K562 (cell line): ENCODE measurements around the gene PACRG. TPM values are rescaled to one million over a fixed set of nuclear protein-coding genes. Genes with fewer than 3 reads are reported as not detected.

Experiments used
- ATAC-seq: fragments of 200-7000 bp; cut with Tn5 transposase; 3 replicates; pipeline ENCODE4 v1.9.1; 2020; ENCODE audit warnings: moderate library complexity
- BruUV-seq: library from RNA; stranded (reverse); fragments of 400-500 nt; replicated peaks from 2 replicates; lab custom pipeline; 2021; lab: Mats Ljungman, UMichigan
- CTCF ChIA-PET: fragments of 300-600 bp; formaldehyde crosslinking; extraction: SDS; loops from one replicate; lab custom pipeline; 2021; ENCODE audit warnings: low intra/inter-chr PET ratio; lab: Yijun Ruan, JAX
- POLR2A ChIA-PET: fragments of 300-600, 350-650 bp; sonication (Branson Sonifier 250); formaldehyde crosslinking; extraction: SDS; loops from one replicate; lab custom pipeline; 2021; ENCODE audit warnings: antibody characterized with exemption, inconsistent platforms; lab: Yijun Ruan, JAX
- DNase-seq, 4 experiments: peaks; one replicate each; pipeline versions ENCODE4 v3.0.0 to v3.0.0-alpha.2; 2011 to 2018; ENCODE audit warnings: low spot score in 3 of 4, mixed read lengths in 3 of 4; ENCODE audit errors: extremely low read depth in 1 of 4
- FAIRE-seq: peaks from 2 replicates; lab custom pipeline; 2011; peaks lifted over from hg19 to GRCh38; lab: Jason Lieb, UNC
- H2AFZ ChIP-seq: 2 replicates; pipeline ENCODE4 v1.6.0; 2011; ENCODE audit warnings: low read depth, low read length, control low read depth, inconsistent platforms
- H3K27ac ChIP-seq: fragments of 200-600 bp; 3 replicates; pipeline ENCODE4 v1.8.0; 2011; ENCODE audit warnings: low read depth, mild to moderate bottlenecking, control low read depth, inconsistent platforms, low read length, moderate library complexity, mixed read lengths; ENCODE audit errors: extremely low read depth
- H3K27me3 ChIP-seq, 2 experiments: fragments of 300-600 bp in 1 of 2; 2 replicates in 1 of 2; 3 replicates in 1 of 2; pipeline versions ENCODE4 v1.6.0 to v1.8.0; 2011; ENCODE audit warnings: inconsistent platforms in 2 of 2, low read length in 2 of 2, mild to moderate bottlenecking in 1 of 2, mixed read lengths in 1 of 2, moderate library complexity in 1 of 2; ENCODE audit not compliant: control insufficient read depth in 2 of 2, insufficient read depth in 2 of 2
- H3K36me3 ChIP-seq: fragments of 300-600 bp; 3 replicates; pipeline ENCODE4 v1.8.0; 2011; ENCODE audit warnings: mild to moderate bottlenecking, low read length, inconsistent platforms; ENCODE audit not compliant: control insufficient read depth, insufficient read depth
- H3K4me1 ChIP-seq, 2 experiments: fragments of 200-600 bp in 1 of 2; replicated peaks in 1 of 2; 2 replicates in 1 of 2; 3 replicates in 1 of 2; pipeline versions ENCODE4 v1.5.1 to v1.8.0; 2011; ENCODE audit warnings: inconsistent platforms in 2 of 2, low read length in 2 of 2, mild to moderate bottlenecking in 1 of 2, mixed read lengths in 1 of 2, moderate library complexity in 1 of 2; ENCODE audit not compliant: control insufficient read depth in 2 of 2, insufficient read depth in 2 of 2
- H3K4me2 ChIP-seq: 2 replicates; pipeline ENCODE4 v1.6.1; 2011; ENCODE audit warnings: low read length, control low read depth, inconsistent platforms, mixed read lengths; ENCODE audit not compliant: insufficient read depth
- H3K4me3 ChIP-seq: fragments of 200-600 bp; sonication (generic), shearing (Covaris generic); 2 replicates; pipeline ENCODE4 v1.5.1; 2016; ENCODE audit warnings: control low read depth, inconsistent platforms
- H3K79me2 ChIP-seq: fragments of 200-600 bp; 3 replicates; pipeline ENCODE4 v1.8.0; 2011; ENCODE audit warnings: low read length, inconsistent platforms; ENCODE audit not compliant: control insufficient read depth, insufficient read depth
- H3K9ac ChIP-seq, 2 experiments: 2 replicates each; pipeline versions ENCODE4 v1.6.0 to v1.6.1; 2011; ENCODE audit warnings: low read depth in 2 of 2, low read length in 2 of 2, control low read depth in 1 of 2, inconsistent platforms in 1 of 2, mild to moderate bottlenecking in 1 of 2, mixed read lengths in 1 of 2; ENCODE audit not compliant: insufficient read depth in 1 of 2
- H3K9me1 ChIP-seq: one replicate; pipeline ENCODE4 v1.6.0; 2011; ENCODE audit warnings: inconsistent platforms, mild to moderate bottlenecking, low read length, moderate library complexity; ENCODE audit not compliant: control insufficient read depth, insufficient read depth
- H3K9me3 ChIP-seq: replicated peaks from 2 replicates; pipeline ENCODE4 v1.5.1; 2011; ENCODE audit warnings: low read depth, low read length, inconsistent platforms; ENCODE audit not compliant: control insufficient read depth, insufficient read depth
- H4K20me1 ChIP-seq: replicated peaks from 2 replicates; pipeline ENCODE4 v1.6.1; 2011; ENCODE audit warnings: low read length, inconsistent platforms, mixed read lengths; ENCODE audit not compliant: control insufficient read depth, insufficient read depth
- ATF1 ChIP-seq, 2 experiments: fragments of 450-650 bp in 1 of 2; IDR thresholded peaks; 2 replicates each; pipeline ENCODE4 v1.6.1; 2016; ENCODE audit warnings: missing compliant biosample characterization in 1 of 2, missing genetic modification characterization in 1 of 2
- HOXB6 ChIP-seq: fragments of 250-450 bp; sonication (Bioruptor Pico); IDR thresholded peaks from 2 replicates; pipeline ENCODE4 v1.5.1; 2022; ENCODE audit warnings: mild to moderate bottlenecking, borderline replicate concordance
- MEF2A ChIP-seq: IDR thresholded peaks from 2 replicates; pipeline ENCODE4 v1.6.1; 2011; ENCODE audit warnings: low read depth, mild to moderate bottlenecking, low read length, moderate library complexity; ENCODE audit not compliant: control insufficient read depth
- SMARCA5 ChIP-seq: fragments of 450-650 bp; IDR thresholded peaks from 2 replicates; pipeline ENCODE4 v1.6.1; 2016
- YBX1 ChIP-seq: fragments of 450-650 bp; IDR thresholded peaks from 2 replicates; pipeline ENCODE4 v1.7.1; 2016; ENCODE audit warnings: mild to moderate bottlenecking
- YY1 ChIP-seq, 3 experiments: IDR thresholded peaks; 2 replicates each; pipeline ENCODE4 v1.6.1; 2011; ENCODE audit warnings: low read length in 2 of 3, mild to moderate bottlenecking in 2 of 3, moderate library complexity in 2 of 3, borderline replicate concordance in 1 of 3, control low read depth in 1 of 3, low read depth in 1 of 3; ENCODE audit not compliant: insufficient read depth in 3 of 3, insufficient replicate concordance in 2 of 3, control insufficient read depth in 1 of 3, insufficient read length in 1 of 3; ENCODE audit errors: extremely low read depth in 1 of 3
- ZNF408 ChIP-seq: fragments of 250-450 bp; sonication (Bioruptor Pico); IDR thresholded peaks from 2 replicates; pipeline ENCODE4 v1.4.0; 2020; ENCODE audit warnings: low read depth, mild to moderate bottlenecking, moderate library complexity
- ZNF507 ChIP-seq: conservative IDR thresholded peaks from 2 replicates; pipeline ENCODE4 v1.6.1; 2017; ENCODE audit warnings: missing genetic modification characterization, missing compliant biosample characterization
- ZNF707 ChIP-seq: fragments of 250-450 bp; sonication (Bioruptor Pico); conservative IDR thresholded peaks from 2 replicates; pipeline ENCODE4 v1.8.0; 2022; ENCODE audit warnings: inconsistent platforms, mild to moderate bottlenecking, moderate library complexity
- WGBS: fragments of 100-300 bp; shearing (Covaris generic); methylation state at CpG from one replicate; pipeline ENCODE4 v1.1.6; 2016; ENCODE audit warnings: low coverage, mixed read lengths; ENCODE audit not compliant: insufficient coverage; ENCODE audit errors: missing lambda C conversion rate; 5-methylcytosine and 5-hydroxymethylcytosine counted together
- in situ Hi-C: fragments of 300-500 bp; cut with MboI; formaldehyde crosslinking; loops from 4 replicates; pipeline ENCODE4 v1.15.0; 2018; ENCODE audit warnings: inconsistent platforms, mixed read lengths
- intact Hi-C: fragments of 100-400 bp; cut with micrococcal nuclease; formaldehyde crosslinking; loops from 2 replicates; pipeline ENCODE4 v1.14.2; 2022
- polyA plus RNA-seq, 8 experiments: library from polyadenylated mRNA; depleted of rRNA in 4 of 8; stranded (reverse) in 5 of 8; unstranded in 3 of 8; fragments of >200 nt; fragmentation: Nextera tagmentation in 2 of 8; fragmentation: Illumina TruSeq in 1 of 8; extraction: Ambion mirVana in 2 of 8; extraction: Trizol in 1 of 8; gene quantifications; 2 replicates each; pipeline versions ENCODE4 v1.2.1 to v1.2.3, GENCODE V29; 2011 to 2014; ENCODE audit warnings: inconsistent platforms in 1 of 8, missing spikeins in 1 of 8
- total RNA-seq, 7 experiments: library from RNA; depleted of rRNA in 6 of 7; stranded (reverse); fragments of >200 nt in 6 of 7; fragmentation: Illumina TruSeq in 2 of 7; extraction: Trizol in 2 of 7; gene quantifications; 2 replicates each; pipeline versions ENCODE4 v1.2.1 to v1.2.3, GENCODE V29; 2011 to 2021; ENCODE audit warnings: low replicate concordance in 1 of 7
- TF ChIP-seq, protein P1 (sequence below): fragments of 250-450 bp; sonication (Bioruptor Pico); IDR thresholded peaks from 2 replicates; pipeline ENCODE4 v1.8.0; 2022; ENCODE audit warnings: inconsistent platforms, mild to moderate bottlenecking, moderate library complexity, borderline replicate concordance

The PACRG gene
- total and polyA plus RNA-seq, 9 of the 15 experiments (the other 6 are each of a cell fraction or from before 2014, with no cell fraction given) = 0.04 TPM; not detected in 8

DNA sequence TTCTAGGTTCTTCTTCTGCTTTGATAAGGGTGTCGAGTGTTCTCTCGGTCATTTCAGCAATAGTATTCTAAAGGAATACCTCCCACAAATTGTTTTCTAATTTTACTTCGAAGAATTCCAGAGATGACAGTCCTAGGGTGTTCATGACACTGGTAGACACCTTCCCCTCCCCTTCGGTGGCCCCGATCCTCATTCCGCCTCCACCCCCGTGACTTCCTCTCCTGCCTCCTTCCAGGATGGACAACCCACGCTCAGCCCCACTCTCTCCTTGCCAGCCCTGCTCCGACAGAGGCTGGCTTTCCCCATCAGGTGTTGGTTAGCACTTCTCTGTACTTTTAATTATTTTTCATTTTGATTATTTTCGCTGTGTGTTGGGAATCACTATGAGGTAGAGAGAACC, 431.9 kb downstream of the PACRG start:
- Histone ChIP-seq H2AFZ (no peak overlapping the region), H3K9me1 (no peaks in the 10 kb centered on the region), H3K9ac (no peak overlapping the region), H3K27me3 (peaks cover 8 to 23% of the 10 kb centered on the region in 2 experiments; a peak in 4 of 5 replicates), H3K79me2 (no peaks in the 10 kb centered on the region), H3K4me1 (no peaks in the 10 kb centered on the region), H3K4me2 (no peak overlapping the region), H3K4me3 (no peak overlapping the region), H4K20me1 (no peaks in the 10 kb centered on the region), H3K9me3 (no peaks in the 10 kb centered on the region), H3K36me3 (no peaks in the 10 kb centered on the region), H3K27ac (no peak overlapping the region)
- TF ChIP-seq, protein P1, sequence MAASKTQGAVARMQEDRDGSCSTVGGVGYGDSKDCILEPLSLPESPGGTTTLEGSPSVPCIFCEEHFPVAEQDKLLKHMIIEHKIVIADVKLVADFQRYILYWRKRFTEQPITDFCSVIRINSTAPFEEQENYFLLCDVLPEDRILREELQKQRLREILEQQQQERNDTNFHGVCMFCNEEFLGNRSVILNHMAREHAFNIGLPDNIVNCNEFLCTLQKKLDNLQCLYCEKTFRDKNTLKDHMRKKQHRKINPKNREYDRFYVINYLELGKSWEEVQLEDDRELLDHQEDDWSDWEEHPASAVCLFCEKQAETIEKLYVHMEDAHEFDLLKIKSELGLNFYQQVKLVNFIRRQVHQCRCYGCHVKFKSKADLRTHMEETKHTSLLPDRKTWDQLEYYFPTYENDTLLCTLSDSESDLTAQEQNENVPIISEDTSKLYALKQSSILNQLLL (CRISPR knock-in tag) = no peak
- no peak for TF ChIP-seq SMARCA5
- no peak for TF ChIP-seq ATF1 (CRISPR knock-in tag; IDR thresholded peaks at IDR 0.05)
- no peak for TF ChIP-seq ATF1 (tag; IDR thresholded peaks at IDR 0.05)
- TF ChIP-seq HOXB6 (CRISPR knock-in tag) = no peak
- TF ChIP-seq ZNF707 (CRISPR knock-in tag) = no peak
- no peak for TF ChIP-seq YBX1
- TF ChIP-seq ZNF408 (CRISPR knock-in tag) = no peak
- TF ChIP-seq YY1 (IDR thresholded peaks at IDR 0.05; ENCODE audit: borderline replicate concordance in 1 of 3, control insufficient read depth in 1 of 3, extremely low read depth in 1 of 3, insufficient read depth in 3 of 3, insufficient read length in 1 of 3, insufficient replicate concordance in 2 of 3, low read depth in 1 of 3, low read length in 2 of 3) = no peak
- no peak for TF ChIP-seq ZNF507 (tag)
- TF ChIP-seq MEF2A = no peak
- in situ Hi-C loops (no loop called here), intact Hi-C loops (no loop called here)
- CTCF ChIA-PET = no interaction called here
- no peak for DNase-seq
- no peak for FAIRE-seq
- no TSS peak for BruUV-seq
- POLR2A ChIA-PET = interaction anchor here (0.6 to 1.8 kb wide), 2 partner anchors 7 to 18 kb away, joined by 3 to 4 read pairs; no protein-coding TSS in a partner anchor
- WGBS = 1% methylated on average over 10 of the region's 10 CpGs
- ATAC-seq = no peak
